GM12891 (cell line): Measurements from ENCODE around the gene CUL7.

ENCODE experiments used
- POLR2A ChIP-seq: IDR thresholded peaks from 2 replicates; pipeline ENCODE4 v1.6.1; 2011; ENCODE audit warnings: low read depth, low read length, control low read depth
- POU2F2 ChIP-seq: IDR thresholded peaks from 2 replicates; pipeline ENCODE4 v1.6.1; 2011; ENCODE audit warnings: low read depth, mild to moderate bottlenecking, control low read depth, low read length, moderate library complexity
- TAF1 ChIP-seq: IDR thresholded peaks from 2 replicates; pipeline ENCODE4 v1.6.1; 2011; ENCODE audit warnings: low read depth, low read length, control low read depth

GRCh38 chr6:43037706-43038105 is 15.9 kb downstream of the CUL7 start:
- TF ChIP-seq TAF1 (no peak), POU2F2 (no peak), POLR2A (no peak)
